ENCODE data around the gene PRR20G.

GRCh38 chr3:127329631-127330285 lies 41.9 kb upstream of the PRR20G start:
- TF ChIP-seq POLR2A (IDR thresholded peaks at IDR 0.05; ENCODE audit: low read length), result no peak
- no peak for TF ChIP-seq GATA1 (IDR thresholded peaks at IDR 0.05; ENCODE audit: low read depth, low read length)

Measured in erythroblast (primary cell).